Left ventricle myocardium superior (tissue), 1 donor: ENCODE results near the gene CD69. TPM values are rescaled to one million over a fixed set of nuclear protein-coding genes. Genes with fewer than 3 reads are reported as not detected.
A peak's percentile ranks its signal among the peaks of the same experiment; 100 is the strongest.

Experiments used
- ATAC-seq: fragments of 200-7000 bp; cut with Tn5 transposase; one replicate; pipeline ENCODE4 v1.9.1; 2020; ENCODE audit warnings: mild to moderate bottlenecking, moderate library complexity
- DNase-seq: peaks from one replicate; pipeline ENCODE4 v3.0.0-alpha.2; 2020
- intact Hi-C: fragments of 100-400 bp; cut with micrococcal nuclease; formaldehyde crosslinking; loops from one replicate; pipeline ENCODE4 v1.11.0; 2022
- long read RNA-seq: library from polyadenylated mRNA; unstranded; transcript quantifications from one replicate; pipeline ENCODE4 v2.0.0, GENCODE V29; 2021
- total RNA-seq: library from RNA; stranded (reverse); fragmentation: NEBNext Ultra II Directional; extraction: Animal tissue kit (Norgen Biotek cat#: 25700); gene quantifications from one replicate; pipeline ENCODE4 v1.2.1, GENCODE V29; 2021
- donor health status: DM: no; HTN: yes; CAD: no; lungs with severe emphysema.

CD69 gene
- 1.1 TPM for total RNA-seq
- long read RNA-seq, partial matches to known transcripts, result 0 of 1 reads
- long read RNA-seq, other reads (novel, unspliced or antisense), result 0 of 1 reads

- intact Hi-C loops, result no loop called here
- DNase-seq (no peak), ATAC-seq (no peak)
Observed at GRCh38 chr12:9760699-9761418, at the start of gene CD69. CD69 (minus strand) TSS chr12:9760901; CDS start chr12:9760820, 81 bp downstream.

DNA sequence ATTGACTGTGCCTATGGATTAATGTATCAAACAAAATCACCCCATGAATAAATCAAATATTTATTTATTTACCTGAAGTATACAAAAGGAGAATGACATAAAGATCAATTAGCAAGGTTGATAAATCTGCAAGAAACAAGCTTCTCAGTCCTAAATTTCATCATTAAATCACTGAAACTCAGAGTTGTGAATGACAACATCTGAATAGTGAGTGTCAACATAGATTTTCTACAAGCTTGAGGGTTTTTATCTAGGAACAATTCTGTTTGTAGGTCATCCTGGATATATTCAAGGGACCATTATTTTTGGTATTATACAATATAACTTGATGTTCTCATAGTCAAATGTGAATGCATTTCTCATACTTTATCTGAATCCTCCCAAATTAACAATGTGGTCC, 49.2 kb upstream of the CD69 start:
- no peak for DNase-seq
- ATAC-seq, result no peak
- intact Hi-C loops, result loop anchor here (10.0 kb wide), 1 partner anchor 115 kb away; no protein-coding TSS in a partner anchor

DNA sequence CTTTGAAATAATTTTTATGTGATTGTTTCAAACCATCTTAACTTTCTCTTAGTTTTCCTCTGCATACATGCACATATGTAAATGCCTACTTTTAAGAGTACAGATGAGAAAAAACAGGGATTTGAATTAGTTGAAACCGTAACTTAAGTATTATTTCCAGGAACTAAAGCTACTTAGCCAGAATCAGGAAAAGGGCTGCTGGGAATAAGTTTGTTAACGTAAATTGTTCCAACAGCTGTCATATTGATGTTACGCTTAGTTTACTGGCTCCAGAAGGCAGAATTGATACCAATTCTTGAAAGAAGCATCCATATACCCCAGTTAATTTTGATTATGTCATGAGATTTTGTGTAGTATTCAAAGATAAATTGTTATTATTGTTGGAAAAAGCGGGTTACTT, 48.6 kb upstream of the CD69 start:
- ATAC-seq (no peak), DNase-seq (no peak)
- intact Hi-C loops, result no loop called here

GRCh38 chr12:9808504-9808903, 47.8 kb upstream of the CD69 start:
- intact Hi-C loops, result no loop called here
- no peak for ATAC-seq
- DNase-seq, result no peak

- DNase-seq, result no peak
Observed at GRCh38 chr12:9806714-9807113, 46.0 kb upstream of the CD69 start.

GRCh38 chr12:9805883-9806282, 45.2 kb upstream of the CD69 start:
- ATAC-seq, result no peak
- no peak for DNase-seq
- intact Hi-C loops, result no loop called here

More at GRCh38 chr12:9806714-9807113, 46.0 kb upstream of the CD69 start:
- no peak for ATAC-seq
- intact Hi-C loops, result no loop called here

DNA sequence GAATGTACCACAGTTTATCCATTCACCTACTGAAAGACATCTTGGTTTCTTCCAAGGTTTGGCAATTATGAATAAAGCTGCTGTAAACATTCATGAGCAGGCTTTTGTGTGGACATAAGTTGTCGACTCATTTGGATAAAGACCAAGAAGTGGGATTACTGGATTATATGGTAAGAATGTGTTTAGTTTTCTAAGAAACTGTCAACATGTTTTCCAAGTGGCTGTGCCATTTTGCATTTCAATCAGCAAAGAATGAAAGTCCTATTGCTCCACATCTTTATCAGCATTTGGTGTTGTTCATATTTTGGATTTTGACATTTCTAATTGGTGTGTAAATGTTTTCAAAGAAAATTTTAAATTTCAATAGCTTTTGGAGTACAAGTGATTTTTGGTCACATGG, 39.3 kb upstream of the CD69 start:
- intact Hi-C loops, result no loop called here
- DNase-seq, result no peak
- ATAC-seq, result no peak

- ATAC-seq (peak; percentile 62), DNase-seq (no peak)
- intact Hi-C loops, result no loop called here
Observed at GRCh38 chr12:9797722-9798619, 37.3 kb upstream of the CD69 start.

DNA sequence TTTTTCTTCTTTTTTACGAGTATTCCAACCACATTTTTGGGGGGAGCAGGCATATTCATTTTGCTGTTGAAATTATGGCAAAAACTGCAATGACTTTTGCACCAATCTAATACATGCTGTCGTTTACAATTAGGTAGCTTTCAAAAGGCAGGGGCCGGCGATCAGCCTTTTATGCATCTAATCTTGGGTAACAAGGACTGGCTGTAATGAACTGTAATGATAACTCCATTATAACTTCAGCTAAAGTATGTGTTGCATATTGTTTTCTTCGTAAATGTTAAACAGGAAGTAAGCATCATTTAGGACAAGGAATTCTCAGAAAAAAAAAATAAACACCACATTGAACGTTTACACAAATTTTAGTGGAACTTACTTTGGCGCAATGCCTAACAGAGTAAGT, 36.3 kb upstream of the CD69 start:
- no peak for DNase-seq
- ATAC-seq, result no peak
- intact Hi-C loops, result no loop called here

DNA sequence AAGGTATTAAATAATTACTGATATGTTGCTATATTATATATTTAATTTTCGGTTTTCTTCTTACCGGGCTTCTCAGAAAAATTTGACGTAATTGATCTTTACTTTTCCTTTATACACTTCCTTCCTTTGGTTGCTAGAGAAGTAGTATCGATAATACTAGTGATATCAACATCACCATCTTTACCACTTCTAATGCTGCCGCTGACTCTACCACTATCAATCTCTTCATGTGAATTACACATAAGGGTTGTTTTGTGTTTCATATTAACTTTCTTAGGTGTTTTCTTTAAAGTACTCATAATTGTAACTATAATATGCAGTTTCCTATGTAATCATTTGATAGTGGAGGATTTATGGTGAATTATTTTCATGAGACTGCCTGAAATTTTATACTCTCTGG, 35.6 kb upstream of the CD69 start:
- intact Hi-C loops, result no loop called here

DNA sequence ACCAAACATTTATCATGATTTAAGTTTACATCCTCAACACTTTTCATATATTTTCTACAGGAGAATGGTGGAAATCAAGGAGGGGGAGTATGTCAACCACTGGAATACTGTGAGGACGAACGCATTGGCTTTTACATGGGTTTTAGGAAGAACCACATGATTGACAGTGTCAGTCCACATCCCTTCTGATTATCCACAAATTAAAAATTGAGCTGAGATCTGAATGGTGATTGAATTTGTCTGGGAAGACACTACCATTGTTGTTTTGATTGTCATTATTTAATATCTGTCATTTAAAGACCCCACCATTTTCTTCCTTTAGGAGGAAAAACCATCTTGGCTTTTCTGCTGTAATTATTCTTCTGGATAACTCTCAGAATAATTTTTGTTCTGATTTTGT, 35.2 kb upstream of the CD69 start:
- no peak for ATAC-seq
- intact Hi-C loops, result no loop called here
- no peak for DNase-seq

More for the DNA sequence above, 35.6 kb upstream of the CD69 start:
- no peak for ATAC-seq
- no peak for DNase-seq

DNA sequence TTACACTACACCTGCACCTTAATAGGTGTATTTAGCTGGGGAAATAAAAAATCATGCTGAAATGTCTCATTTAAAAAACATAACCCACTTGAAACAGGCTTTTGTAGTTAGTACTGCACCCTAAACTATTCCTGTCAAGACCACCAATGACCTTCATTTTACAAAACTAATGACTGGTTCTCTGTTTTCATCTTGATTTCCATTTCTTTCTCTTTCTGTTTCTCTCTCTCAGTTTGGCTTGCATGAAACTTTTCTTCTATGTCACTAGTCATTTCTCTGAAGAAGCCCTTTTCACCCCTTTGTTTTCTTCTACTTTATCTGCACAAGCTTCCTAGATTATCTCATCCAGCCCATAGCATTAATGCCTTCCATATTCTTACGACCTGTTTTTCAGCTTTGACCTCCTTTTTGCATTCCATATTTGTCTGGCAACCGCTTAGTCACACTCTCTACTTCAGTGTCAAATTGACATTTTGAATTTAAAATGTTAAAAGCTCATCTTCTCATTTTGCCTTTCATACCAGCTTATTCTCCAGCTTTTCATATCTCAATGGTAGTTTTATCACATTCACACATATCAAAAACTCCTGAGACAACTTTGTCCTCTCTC, 33.9 kb upstream of the CD69 start:
- no peak for ATAC-seq
- DNase-seq, result no peak
- intact Hi-C loops, result no loop called here

DNA sequence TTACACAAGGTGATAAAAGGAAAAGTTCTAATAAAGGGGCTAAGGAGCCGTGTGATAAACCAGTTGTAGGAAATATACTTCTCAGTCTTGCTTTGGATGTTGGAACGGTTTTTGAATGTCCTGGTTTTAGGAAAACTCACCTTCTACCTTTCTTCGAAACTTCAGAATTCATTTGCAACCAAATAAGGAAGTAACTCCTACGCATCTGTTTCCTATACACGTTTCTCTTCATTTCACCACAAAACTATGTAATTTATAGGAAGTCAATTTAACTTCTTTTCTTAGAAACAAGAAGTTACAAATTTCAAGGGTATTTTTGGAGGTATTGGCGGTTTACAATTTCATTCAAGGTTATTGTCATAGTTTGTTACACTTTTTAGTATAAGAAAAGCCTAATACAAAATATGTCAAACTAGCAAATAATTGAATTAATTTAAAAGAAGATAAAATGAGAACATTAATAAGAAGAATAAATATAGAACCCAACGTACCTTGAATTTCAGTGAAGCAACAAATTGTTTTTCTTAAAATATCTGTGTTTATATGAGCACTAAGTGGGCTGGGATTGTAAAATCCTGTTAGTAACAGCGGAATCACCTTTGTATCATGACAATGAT, 33.2 kb upstream of the CD69 start:
- ATAC-seq (no peak), DNase-seq (no peak)
- intact Hi-C loops, result no loop called here

DNA sequence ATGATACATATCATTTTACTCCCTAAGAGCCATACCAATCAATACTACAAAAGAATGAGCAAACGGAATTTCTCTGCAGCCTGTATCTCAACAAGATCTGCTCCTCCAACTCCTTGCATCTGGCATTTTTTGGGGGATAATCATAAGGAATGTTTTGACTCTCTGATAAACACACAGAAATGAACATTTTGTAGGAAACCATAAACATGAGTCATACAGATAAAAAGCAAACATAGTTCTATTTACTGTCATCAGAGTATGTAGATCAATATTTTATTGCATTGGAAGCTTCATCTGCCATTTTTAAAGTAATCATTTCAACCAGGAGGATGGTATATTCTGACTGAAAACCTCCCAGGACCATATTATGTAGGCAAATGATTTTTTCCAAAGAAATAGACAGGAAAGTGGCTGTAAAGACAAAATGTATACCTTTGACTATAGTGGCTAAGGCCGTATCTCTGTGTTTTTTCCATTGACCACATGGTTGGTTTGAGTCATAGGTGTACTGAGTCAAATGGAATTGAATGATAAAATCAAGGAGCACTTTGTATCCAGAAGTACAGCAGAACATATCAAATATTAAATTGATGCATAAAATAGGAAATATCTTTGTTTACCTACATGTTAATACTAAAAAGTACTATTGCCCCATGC, 32.4 kb upstream of the CD69 start:
- ATAC-seq (no peak), DNase-seq (no peak)
- intact Hi-C loops, result no loop called here

DNA sequence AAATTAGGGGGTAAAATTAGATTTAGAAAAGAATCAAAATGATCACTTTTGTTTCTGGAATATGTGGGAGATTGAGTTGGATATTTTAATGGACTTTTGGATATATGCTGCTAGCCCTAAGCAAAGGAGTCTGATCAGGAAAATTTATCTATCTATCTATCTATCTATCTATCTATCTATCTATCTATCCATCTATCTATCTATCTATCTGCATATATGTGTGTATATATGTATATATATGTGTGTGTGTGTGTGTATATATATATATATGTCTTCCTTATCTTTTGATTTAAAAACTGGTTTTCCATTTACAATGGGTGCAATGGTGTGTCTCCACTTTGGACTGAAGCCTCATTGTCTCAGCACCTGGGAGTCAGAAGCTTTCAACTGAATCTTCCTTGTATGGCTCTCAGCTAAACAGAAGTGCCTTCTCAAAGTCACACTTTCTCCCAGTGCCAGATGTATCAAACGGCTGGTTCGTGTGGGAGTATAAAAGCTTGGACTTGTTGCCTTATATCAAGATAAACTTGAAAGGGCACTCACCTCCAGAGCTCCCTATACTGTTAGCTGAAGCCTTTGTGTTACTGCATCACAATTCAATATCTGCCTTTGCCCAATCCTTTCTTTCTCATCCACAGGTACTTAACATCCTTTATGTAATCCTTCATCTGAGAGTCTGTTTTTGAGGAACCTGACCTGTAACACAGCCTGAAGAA, 31.6 kb upstream of the CD69 start:
- intact Hi-C loops, result no loop called here
- DNase-seq (no peak), ATAC-seq (no peak)

DNA sequence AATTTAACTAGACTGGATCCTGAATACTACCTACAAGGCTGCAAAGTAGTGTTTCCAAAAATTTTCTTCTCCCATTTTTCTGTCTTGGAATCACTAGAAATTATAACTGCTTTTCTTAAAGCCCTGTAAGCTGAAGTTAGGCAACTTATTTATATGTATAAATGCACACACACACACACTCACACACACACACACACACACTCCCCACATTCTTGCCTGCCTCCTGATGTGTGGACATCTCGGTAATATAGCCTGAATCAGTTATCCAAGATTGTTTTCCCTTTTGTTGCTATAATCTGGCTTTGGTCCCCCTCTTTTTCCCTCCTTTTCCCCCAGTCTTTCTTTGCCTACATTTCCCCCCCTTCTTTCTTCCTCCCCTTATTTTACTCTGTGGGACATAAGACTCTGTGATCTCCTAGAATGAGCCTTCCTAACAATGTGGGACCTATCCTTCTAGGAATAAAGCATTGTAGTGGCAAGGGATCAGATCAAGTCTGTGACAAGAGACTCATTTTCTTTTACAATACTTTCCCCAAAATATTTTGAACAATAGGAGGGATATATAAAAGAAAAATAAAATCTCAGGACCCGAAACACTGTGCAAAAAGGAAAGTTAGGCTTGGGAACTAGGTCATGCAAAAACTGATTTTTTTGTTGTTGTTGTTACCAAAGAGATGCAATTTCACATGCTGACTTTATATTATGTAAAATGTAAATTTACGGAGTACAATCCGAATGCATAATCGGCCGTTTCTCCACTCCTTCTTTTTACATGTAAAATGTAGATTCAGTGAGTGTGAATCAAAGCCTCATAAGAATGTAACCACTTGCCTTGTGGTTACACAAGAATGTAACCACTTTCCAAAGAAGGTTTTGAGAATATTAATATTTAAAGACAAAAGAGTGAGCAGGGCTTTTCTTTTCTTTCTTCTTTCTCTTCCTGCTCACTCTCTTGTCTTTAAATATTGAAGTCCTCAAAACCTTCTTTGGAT, 26.3 kb upstream of the CD69 start:
- no peak for ATAC-seq
- intact Hi-C loops, result no loop called here
- no peak for DNase-seq

DNA sequence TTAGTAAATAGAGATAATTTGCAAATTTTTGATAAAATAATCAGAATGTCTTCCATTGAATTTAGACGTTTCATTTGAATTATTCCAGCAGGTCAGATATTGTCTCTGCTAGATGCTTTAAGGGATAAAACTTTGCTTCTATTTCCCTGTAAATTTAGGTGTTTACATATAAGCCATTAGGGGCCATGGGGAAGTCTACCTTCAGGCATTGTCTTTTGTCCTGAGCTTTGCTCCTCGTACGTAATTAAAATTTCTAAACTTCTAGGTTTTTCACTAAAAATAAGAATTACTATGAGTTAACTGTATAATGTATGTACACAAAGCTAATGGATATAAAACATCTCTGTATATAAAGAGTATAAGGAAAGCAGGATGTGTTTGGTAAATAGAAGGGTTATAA, 24.1 kb upstream of the CD69 start:
- DNase-seq (no peak), ATAC-seq (no peak)
- intact Hi-C loops, result no loop called here
